DOHH2 (cell line): ENCODE data around the gene PPP1R8.

Experiments used
- H3F3A ChIP-seq: fragments of 200-600 bp; sonication (generic), shearing (Covaris generic); 2 replicates; pipeline ENCODE4 v1.6.0; 2016; ENCODE audit warnings: antibody characterized with exemption, mild to moderate bottlenecking; ENCODE audit not compliant: control insufficient read depth, insufficient read depth
- H3K27ac ChIP-seq: fragments of 200-600 bp; sonication (generic); 2 replicates; pipeline ENCODE4 v1.5.1; 2014; ENCODE audit warnings: low read depth, mild to moderate bottlenecking, low read length, moderate library complexity
- H3K27me3 ChIP-seq: fragments of 200-600 bp; sonication (generic); 2 replicates; pipeline ENCODE4 v1.6.1; 2014; ENCODE audit warnings: mild to moderate bottlenecking, low read length, mixed read lengths; ENCODE audit not compliant: control insufficient read depth
- H3K36me3 ChIP-seq: fragments of 200-600 bp; sonication (generic); 2 replicates; pipeline ENCODE4 v1.6.1; 2014; ENCODE audit warnings: mild to moderate bottlenecking, low read length, moderate library complexity, mixed read lengths; ENCODE audit not compliant: control insufficient read depth
- H3K4me1 ChIP-seq: fragments of 200-600 bp; sonication (generic); 2 replicates; pipeline ENCODE4 v1.6.1; 2014; ENCODE audit warnings: mild to moderate bottlenecking, low read length, mixed read lengths; ENCODE audit not compliant: control insufficient read depth
- H3K4me2 ChIP-seq: fragments of 200-600 bp; sonication (generic); 2 replicates; pipeline ENCODE4 v1.6.0; 2014; ENCODE audit warnings: mild to moderate bottlenecking, low read length, moderate library complexity
- H3K4me3 ChIP-seq: fragments of 200-600 bp; sonication (generic); 2 replicates; pipeline ENCODE4 v1.5.1; 2014; ENCODE audit warnings: mild to moderate bottlenecking, low read length, mixed read lengths
- H3K79me2 ChIP-seq: fragments of 200-600 bp; sonication (generic); 2 replicates; pipeline ENCODE4 v1.6.1; 2014; ENCODE audit warnings: mild to moderate bottlenecking, low read length, mixed read lengths; ENCODE audit not compliant: control insufficient read depth
- H3K9me2 ChIP-seq: fragments of 200-600 bp; sonication (generic); replicated peaks from 2 replicates; pipeline ENCODE4 v1.6.1; 2014; ENCODE audit warnings: mild to moderate bottlenecking, low read length, mixed read lengths; ENCODE audit not compliant: control insufficient read depth
- H3K9me3 ChIP-seq: fragments of 200-600 bp; sonication (generic); 2 replicates; pipeline ENCODE4 v1.6.1; 2014; ENCODE audit warnings: antibody characterized with exemption, low read length, mixed read lengths; ENCODE audit not compliant: control insufficient read depth, insufficient read depth
- H4K20me1 ChIP-seq: fragments of 200-600 bp; sonication (generic); 2 replicates; pipeline ENCODE4 v1.6.0; 2014; ENCODE audit warnings: low read depth, mild to moderate bottlenecking, antibody characterized with exemption, low read length, moderate library complexity; ENCODE audit not compliant: control insufficient read depth, insufficient read depth
- EZH2phosphoT487 ChIP-seq: fragments of 200-600 bp; sonication (generic); IDR thresholded peaks from 2 replicates; pipeline ENCODE4 v1.6.1; 2017; ENCODE audit warnings: borderline replicate concordance, mild to moderate bottlenecking, antibody characterized with exemption, low read length, moderate library complexity, mixed read lengths
- TF ChIP-seq, protein P1 (sequence below): fragments of 200-600 bp; sonication (generic); IDR thresholded peaks from one replicate; pipeline ENCODE4 v1.5.1; 2014; ENCODE audit warnings: antibody characterized with exemption, mild to moderate bottlenecking, low read depth, low read length; ENCODE audit not compliant: poor library complexity, severe bottlenecking

The PPP1R8 gene

DNA sequence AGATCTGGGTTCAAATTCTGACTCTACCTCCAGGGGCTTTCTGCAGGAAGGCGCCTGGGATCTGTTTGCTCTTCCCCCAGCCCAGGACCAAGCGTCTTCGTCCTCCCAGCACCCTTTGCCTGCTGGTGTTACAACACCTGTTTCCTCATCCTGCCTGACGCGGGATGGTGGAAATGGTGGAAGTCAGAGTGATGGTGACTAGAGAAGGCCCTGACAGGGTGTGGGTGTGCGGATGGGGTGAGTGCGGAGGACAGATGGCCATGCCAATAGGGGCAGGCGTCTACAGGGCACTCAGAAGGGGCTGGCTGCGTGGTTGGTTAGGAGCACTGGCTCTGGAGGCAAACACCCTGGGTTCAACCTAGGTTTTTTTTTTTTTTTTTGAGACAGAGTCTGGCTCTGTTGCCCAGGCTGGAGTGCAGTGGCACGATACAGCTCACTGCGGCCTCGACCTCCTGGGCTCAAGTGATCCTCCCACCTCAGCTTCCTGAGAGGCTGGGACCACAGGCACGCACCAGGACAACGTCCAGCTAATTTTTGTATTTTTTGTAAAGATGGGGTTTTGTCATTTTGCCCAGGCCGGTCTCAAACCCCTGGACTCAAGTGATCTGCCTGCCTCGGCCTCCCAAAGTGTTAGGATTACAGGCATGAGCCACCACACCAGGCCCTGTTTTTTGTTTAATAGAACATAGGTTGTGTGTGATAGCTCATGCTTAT, 43.2 kb downstream of the PPP1R8 start:
- peaks cover 58% of the 10 kb centered on the region for H3K4me1 ChIP-seq
- no peaks in the 10 kb centered on the region for H3K79me2 ChIP-seq
- peak overlapping the region; percentile 88 for H3K4me2 ChIP-seq
- H3K9me3 ChIP-seq = no peaks in the 10 kb centered on the region
- H3K4me3 ChIP-seq = peak overlapping the region; percentile 75
- no peaks in the 10 kb centered on the region for H3K27me3 ChIP-seq
- no peaks in the 10 kb centered on the region for H4K20me1 ChIP-seq
- no peak overlapping the region for H3K27ac ChIP-seq
- no peaks in the 10 kb centered on the region for H3K36me3 ChIP-seq
- peaks cover 15% of the 10 kb centered on the region for H3F3A ChIP-seq
- no peak for TF ChIP-seq EZH2phosphoT487
- TF ChIP-seq, protein P1, sequence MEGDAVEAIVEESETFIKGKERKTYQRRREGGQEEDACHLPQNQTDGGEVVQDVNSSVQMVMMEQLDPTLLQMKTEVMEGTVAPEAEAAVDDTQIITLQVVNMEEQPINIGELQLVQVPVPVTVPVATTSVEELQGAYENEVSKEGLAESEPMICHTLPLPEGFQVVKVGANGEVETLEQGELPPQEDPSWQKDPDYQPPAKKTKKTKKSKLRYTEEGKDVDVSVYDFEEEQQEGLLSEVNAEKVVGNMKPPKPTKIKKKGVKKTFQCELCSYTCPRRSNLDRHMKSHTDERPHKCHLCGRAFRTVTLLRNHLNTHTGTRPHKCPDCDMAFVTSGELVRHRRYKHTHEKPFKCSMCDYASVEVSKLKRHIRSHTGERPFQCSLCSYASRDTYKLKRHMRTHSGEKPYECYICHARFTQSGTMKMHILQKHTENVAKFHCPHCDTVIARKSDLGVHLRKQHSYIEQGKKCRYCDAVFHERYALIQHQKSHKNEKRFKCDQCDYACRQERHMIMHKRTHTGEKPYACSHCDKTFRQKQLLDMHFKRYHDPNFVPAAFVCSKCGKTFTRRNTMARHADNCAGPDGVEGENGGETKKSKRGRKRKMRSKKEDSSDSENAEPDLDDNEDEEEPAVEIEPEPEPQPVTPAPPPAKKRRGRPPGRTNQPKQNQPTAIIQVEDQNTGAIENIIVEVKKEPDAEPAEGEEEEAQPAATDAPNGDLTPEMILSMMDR = no peak
- no peaks in the 10 kb centered on the region for H3K9me2 ChIP-seq

DNA sequence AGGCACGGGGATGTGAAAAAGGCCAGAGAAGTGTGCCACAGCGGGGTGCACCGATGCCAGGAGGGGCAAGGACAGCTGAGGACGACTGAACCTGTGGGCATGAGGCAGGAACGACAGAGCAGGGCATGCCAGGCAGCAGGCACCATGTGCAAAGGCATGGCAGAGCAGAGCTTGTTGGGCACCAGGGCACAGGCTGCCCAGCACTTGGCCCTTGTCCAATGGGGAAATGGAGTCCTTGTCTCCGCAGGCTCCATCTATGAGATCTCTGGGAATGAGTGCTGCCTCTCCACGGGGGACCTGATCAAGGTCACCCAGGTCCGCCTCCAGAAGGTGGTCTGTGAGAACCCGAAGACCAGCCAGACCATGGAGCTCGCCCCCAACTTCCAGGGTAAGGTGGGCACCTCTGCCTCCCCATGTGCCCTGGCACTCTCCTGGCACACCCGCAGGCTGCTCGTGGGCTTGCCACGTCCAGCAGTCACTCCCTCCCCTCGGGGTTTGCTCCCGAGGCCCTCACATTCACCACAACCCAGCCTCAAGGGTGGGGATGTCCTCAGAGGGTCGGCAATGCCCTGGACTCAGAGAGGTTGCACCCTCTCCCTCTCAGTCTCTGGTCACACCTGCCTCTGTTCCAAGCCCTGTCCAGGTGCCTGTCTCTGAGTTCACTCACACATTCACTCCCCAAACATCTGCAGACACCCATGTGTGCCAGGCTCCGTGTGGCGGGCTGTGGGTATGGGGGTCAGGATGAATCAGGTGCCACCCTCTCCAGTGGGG, 45.9 kb downstream of the PPP1R8 start:
- Histone ChIP-seq H3K79me2 (no peaks in the 10 kb centered on the region), H3K4me1 (peaks cover 53% of the 10 kb centered on the region), H3K9me2 (no peaks in the 10 kb centered on the region), H3K4me2 (peak overlapping the region; percentile 28; the same call in 1 of the 2 replicates), H3K27ac (no peak overlapping the region), H3F3A (peaks cover 7% of the 10 kb centered on the region; the same call in 1 of the 2 replicates), H3K9me3 (no peaks in the 10 kb centered on the region), H3K27me3 (no peaks in the 10 kb centered on the region), H4K20me1 (no peaks in the 10 kb centered on the region), H3K4me3 (no peak overlapping the region), H3K36me3 (no peaks in the 10 kb centered on the region)
- no peak for TF ChIP-seq EZH2phosphoT487
- TF ChIP-seq, protein P1 = no peak

DNA sequence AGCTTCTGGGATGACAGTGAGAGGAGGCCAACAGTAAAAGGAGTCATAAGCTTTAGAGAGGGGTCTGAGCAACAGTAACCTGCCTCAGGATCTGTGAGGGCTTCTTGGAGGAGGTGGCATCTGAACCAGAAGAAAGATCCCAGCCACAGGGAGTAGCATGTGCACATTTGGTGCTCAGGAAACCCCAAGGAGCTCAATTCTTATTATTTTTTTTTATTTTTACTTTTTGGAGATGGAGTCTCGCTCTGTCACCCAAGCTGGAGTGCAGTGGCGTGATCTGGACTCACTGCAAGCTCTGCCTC, 46.5 kb downstream of the PPP1R8 start:
- no peak for TF ChIP-seq EZH2phosphoT487
- TF ChIP-seq, protein P1 = no peak
- peaks cover 7% of the 10 kb centered on the region; the same call in 1 of the 2 replicates for H3F3A ChIP-seq
- H3K4me1 ChIP-seq = peaks cover 51% of the 10 kb centered on the region
- no peak overlapping the region for H3K27ac ChIP-seq
- no peaks in the 10 kb centered on the region for H3K27me3 ChIP-seq
- H3K4me3 ChIP-seq = no peak overlapping the region
- H3K79me2 ChIP-seq = no peaks in the 10 kb centered on the region
- H3K4me2 ChIP-seq = no peak overlapping the region
- H3K9me2 ChIP-seq = no peaks in the 10 kb centered on the region
- H3K36me3 ChIP-seq = no peaks in the 10 kb centered on the region
- no peaks in the 10 kb centered on the region for H3K9me3 ChIP-seq
- H4K20me1 ChIP-seq = no peaks in the 10 kb centered on the region
